Hematopoietic multipotent progenitor cell treated with erythropoietin and hydrocortisone succinate and interleukin-3 and kit ligand, for 6 days (in vitro differentiated cells): Measurements from ENCODE around the gene MT4.

Experiments
- DNase-seq: peaks from one replicate; pipeline ENCODE4 v3.0.0-alpha.2; 2015

The MT4 gene

GRCh38 chr16:56606071-56606475 is 41.2 kb downstream of the MT4 start:
- no peak for DNase-seq

GRCh38 chr16:56606476-56607108 is 41.7 kb downstream of the MT4 start:
- DNase-seq, result no peak

- DNase-seq, result peak; percentile 12
Observed at GRCh38 chr16:56607109-56607618, 42.3 kb downstream of the MT4 start.

GRCh38 chr16:56607675-56608042 is 42.8 kb downstream of the MT4 start:
- peak; percentile 34 for DNase-seq

- peak; percentile 98 for DNase-seq
Observed at GRCh38 chr16:56608043-56608875, 43.4 kb downstream of the MT4 start, which contains the start of gene MT2A. Gene MT2A (plus strand): TSS chr16:56608584. CDS start chr16:56608656, 72 bp downstream.

- DNase-seq, result peak; percentile 30
Observed at GRCh38 chr16:56608876-56609462, 44.1 kb downstream of the MT4 start.

GRCh38 chr16:56609463-56609921 is 44.6 kb downstream of the MT4 start:
- peak; percentile 95 for DNase-seq

GRCh38 chr16:56610017-56610608 is 45.2 kb downstream of the MT4 start:
- DNase-seq, result peak; percentile 33

GRCh38 chr16:56610609-56611111 is 45.8 kb downstream of the MT4 start:
- no peak for DNase-seq

- DNase-seq, result no peak
Observed at GRCh38 chr16:56611281-56611833, 46.5 kb downstream of the MT4 start.

- no peak for DNase-seq
Observed at GRCh38 chr16:56613706-56614105, 48.8 kb downstream of the MT4 start.

GRCh38 chr16:56614549-56614991 is 49.7 kb downstream of the MT4 start:
- no peak for DNase-seq

GRCh38 chr16:56615353-56615752 is 50.5 kb downstream of the MT4 start:
- DNase-seq, result no peak

- no peak for DNase-seq
Observed at GRCh38 chr16:56616608-56617211, 51.8 kb downstream of the MT4 start.

- DNase-seq, result peak; percentile 58
Observed at GRCh38 chr16:56617212-56618085, 52.6 kb downstream of the MT4 start.

GRCh38 chr16:56618138-56618537 is 53.3 kb downstream of the MT4 start:
- no peak for DNase-seq
